GM23338 (cell line): ENCODE measurements around the gene SUMO4. TPM values are rescaled to one million over a fixed set of nuclear protein-coding genes. Genes with fewer than 3 reads are reported as not detected.

Experiments used
- ATAC-seq: fragments of 200-7000 bp; cut with Tn5 transposase; 3 replicates; pipeline ENCODE4 v1.9.1; 2020
- DNase-seq: peaks from one replicate; pipeline ENCODE4 v3.0.0-alpha.2; 2015; ENCODE audit warnings: low spot score
- H2AFZ ChIP-seq: fragments of 200-600 bp; sonication (generic); 2 replicates; pipeline ENCODE4 v1.8.0; 2016; ENCODE audit warnings: antibody characterized with exemption, mild to moderate bottlenecking, moderate library complexity
- H3F3A ChIP-seq: fragments of 200-600 bp; sonication (generic); replicated peaks from 2 replicates; pipeline ENCODE4 v1.8.0; 2017; ENCODE audit warnings: antibody characterized with exemption, mixed run types, low read depth
- H3K27ac ChIP-seq: fragments of 200-600 bp; sonication (generic); 2 replicates; pipeline ENCODE4 v1.6.1; 2016; ENCODE audit warnings: low read depth
- H3K27me3 ChIP-seq: fragments of 200-600 bp; sonication (generic); 2 replicates; pipeline ENCODE4 v1.8.0; 2016; ENCODE audit warnings: mild to moderate bottlenecking, mixed run types, moderate library complexity; ENCODE audit not compliant: insufficient read depth
- H3K36me3 ChIP-seq: fragments of 200-600 bp; sonication (generic); 2 replicates; pipeline ENCODE4 v1.8.0; 2016; ENCODE audit warnings: mild to moderate bottlenecking; ENCODE audit not compliant: insufficient read depth
- H3K4me1 ChIP-seq: fragments of 200-600 bp; sonication (generic); 2 replicates; pipeline ENCODE4 v1.8.0; 2016; ENCODE audit warnings: mild to moderate bottlenecking, moderate library complexity; ENCODE audit not compliant: insufficient read depth
- H3K4me2 ChIP-seq: fragments of 200-600 bp; sonication (generic); 2 replicates; pipeline ENCODE4 v1.7.1; 2017; ENCODE audit warnings: mixed run types
- H3K4me3 ChIP-seq: fragments of 200-600 bp; sonication (generic); 2 replicates; pipeline ENCODE4 v1.6.1; 2016; ENCODE audit warnings: mixed run types
- H3K79me2 ChIP-seq: fragments of 200-600 bp; sonication (generic); replicated peaks from 2 replicates; pipeline ENCODE4 v1.8.0; 2017; ENCODE audit warnings: mild to moderate bottlenecking; ENCODE audit not compliant: insufficient read depth
- H3K9me2 ChIP-seq: fragments of 200-600 bp; sonication (generic); 2 replicates; pipeline ENCODE4 v1.8.0; 2017; ENCODE audit not compliant: insufficient read depth
- H4K20me1 ChIP-seq: fragments of 200-600 bp; sonication (generic); replicated peaks from 2 replicates; pipeline ENCODE4 v1.8.0; 2017; ENCODE audit warnings: mild to moderate bottlenecking; ENCODE audit not compliant: insufficient read depth
- H3K27ac Mint-ChIP-seq: 2 replicates; pipeline ENCODE4 v1.8.0; 2020; ENCODE audit warnings: inconsistent platforms, mild to moderate bottlenecking, moderate library complexity, mixed read lengths
- H3K27me3 Mint-ChIP-seq: 3 replicates; pipeline ENCODE4 v1.8.0; 2022; ENCODE audit warnings: low read depth, mild to moderate bottlenecking, moderate library complexity, mixed read lengths, inconsistent platforms; ENCODE audit not compliant: insufficient read depth, poor library complexity
- H3K36me3 Mint-ChIP-seq: 3 replicates; pipeline ENCODE4 v1.8.0; 2021; ENCODE audit warnings: low read depth, mild to moderate bottlenecking, inconsistent platforms, moderate library complexity, mixed read lengths
- H3K4me1 Mint-ChIP-seq: 3 replicates; pipeline ENCODE4 v1.8.0; 2020; ENCODE audit warnings: mild to moderate bottlenecking, inconsistent platforms, mixed read lengths
- H3K4me3 Mint-ChIP-seq: 3 replicates; pipeline ENCODE4 v1.8.0; 2021; ENCODE audit warnings: moderate library complexity, mild to moderate bottlenecking, inconsistent platforms, mixed read lengths
- H3K9me3 Mint-ChIP-seq: 3 replicates; pipeline ENCODE4 v1.8.0; 2020; ENCODE audit warnings: moderate library complexity, mild to moderate bottlenecking, inconsistent platforms, mixed read lengths
- CREB1 ChIP-seq: fragments of 250-450 bp; sonication (Bioruptor Pico); IDR thresholded peaks from 2 replicates; pipeline ENCODE4 v1.5.0; 2020; ENCODE audit warnings: low read depth, mild to moderate bottlenecking, moderate library complexity
- EZH2 ChIP-seq: fragments of 200-600 bp; sonication (generic); IDR thresholded peaks from one replicate; pipeline ENCODE4 v1.8.0; 2017; ENCODE audit warnings: antibody characterized with exemption, mild to moderate bottlenecking, low read depth; ENCODE audit not compliant: unreplicated experiment
- EZH2phosphoT487 ChIP-seq: fragments of 200-600 bp; sonication (generic); IDR thresholded peaks from one replicate; pipeline ENCODE4 v1.8.1; 2018; ENCODE audit warnings: antibody characterized with exemption; ENCODE audit not compliant: unreplicated experiment
- JUNB ChIP-seq: IDR thresholded peaks from one replicate; pipeline ENCODE4 v1.6.1; 2016; ENCODE audit warnings: antibody characterized with exemption; ENCODE audit not compliant: unreplicated experiment
- NANOG ChIP-seq: IDR thresholded peaks from 2 replicates; pipeline ENCODE4 v1.6.1; 2016; ENCODE audit warnings: antibody characterized with exemption, borderline replicate concordance
- POLR2AphosphoS5 ChIP-seq: IDR thresholded peaks from 2 replicates; pipeline ENCODE4 v1.6.1; 2016; ENCODE audit warnings: antibody characterized with exemption, low read depth
- STAT1 ChIP-seq: IDR thresholded peaks from one replicate; pipeline ENCODE4 v1.6.1; 2016; ENCODE audit warnings: antibody characterized with exemption; ENCODE audit not compliant: unreplicated experiment
- ZNF114 ChIP-seq: fragments of 250-450 bp; sonication (Bioruptor Pico); IDR thresholded peaks from 2 replicates; pipeline ENCODE4 v1.5.0; 2020; ENCODE audit warnings: mild to moderate bottlenecking, moderate library complexity
- ZNF331 ChIP-seq: fragments of 250-450 bp; sonication (Bioruptor Pico); IDR thresholded peaks from 2 replicates; pipeline ENCODE4 v1.5.0; 2020; ENCODE audit warnings: low read depth, mild to moderate bottlenecking, moderate library complexity
- polyA plus RNA-seq: library from polyadenylated mRNA; unstranded; fragments of >200 nt; fragmentation: Nextera tagmentation; extraction: Ambion mirVana; gene quantifications from 2 replicates; pipeline ENCODE4 v1.2.1, GENCODE V29; 2016
- total RNA-seq: library from RNA; depleted of rRNA; stranded (reverse); fragments of >200 nt; shearing (Covaris generic); gene quantifications from 2 replicates; pipeline ENCODE4 v1.2.3, GENCODE V29; 2014
- TF ChIP-seq, protein P1 (sequence below): IDR thresholded peaks from 2 replicates; pipeline ENCODE4 v1.6.1; 2016; ENCODE audit warnings: antibody characterized with exemption
- TF ChIP-seq, protein P2 (sequence below), 2 experiments: fragments of 200-600 bp in 1 of 2; sonication (generic) in 1 of 2; conservative IDR thresholded peaks; 2 replicates each; pipeline versions ENCODE4 v1.5.1 to v1.6.1; 2016 to 2017; ENCODE audit warnings: antibody characterized with exemption in 2 of 2, low read depth in 2 of 2, mild to moderate bottlenecking in 2 of 2, moderate library complexity in 1 of 2
- TF ChIP-seq, protein P3 (sequence below): IDR thresholded peaks from one replicate; pipeline ENCODE4 v1.6.1; 2018; ENCODE audit warnings: antibody characterized with exemption; ENCODE audit not compliant: unreplicated experiment
- TF ChIP-seq, protein P4 (sequence below): fragments of 250-450 bp; sonication (Bioruptor Pico); IDR thresholded peaks from 2 replicates; pipeline ENCODE4 v1.5.0; 2020; ENCODE audit warnings: mild to moderate bottlenecking, moderate library complexity

SUMO4 gene
- total and polyA plus RNA-seq, 2 experiments from 2014 or later = 1.9 to 2.1 TPM

DNA sequence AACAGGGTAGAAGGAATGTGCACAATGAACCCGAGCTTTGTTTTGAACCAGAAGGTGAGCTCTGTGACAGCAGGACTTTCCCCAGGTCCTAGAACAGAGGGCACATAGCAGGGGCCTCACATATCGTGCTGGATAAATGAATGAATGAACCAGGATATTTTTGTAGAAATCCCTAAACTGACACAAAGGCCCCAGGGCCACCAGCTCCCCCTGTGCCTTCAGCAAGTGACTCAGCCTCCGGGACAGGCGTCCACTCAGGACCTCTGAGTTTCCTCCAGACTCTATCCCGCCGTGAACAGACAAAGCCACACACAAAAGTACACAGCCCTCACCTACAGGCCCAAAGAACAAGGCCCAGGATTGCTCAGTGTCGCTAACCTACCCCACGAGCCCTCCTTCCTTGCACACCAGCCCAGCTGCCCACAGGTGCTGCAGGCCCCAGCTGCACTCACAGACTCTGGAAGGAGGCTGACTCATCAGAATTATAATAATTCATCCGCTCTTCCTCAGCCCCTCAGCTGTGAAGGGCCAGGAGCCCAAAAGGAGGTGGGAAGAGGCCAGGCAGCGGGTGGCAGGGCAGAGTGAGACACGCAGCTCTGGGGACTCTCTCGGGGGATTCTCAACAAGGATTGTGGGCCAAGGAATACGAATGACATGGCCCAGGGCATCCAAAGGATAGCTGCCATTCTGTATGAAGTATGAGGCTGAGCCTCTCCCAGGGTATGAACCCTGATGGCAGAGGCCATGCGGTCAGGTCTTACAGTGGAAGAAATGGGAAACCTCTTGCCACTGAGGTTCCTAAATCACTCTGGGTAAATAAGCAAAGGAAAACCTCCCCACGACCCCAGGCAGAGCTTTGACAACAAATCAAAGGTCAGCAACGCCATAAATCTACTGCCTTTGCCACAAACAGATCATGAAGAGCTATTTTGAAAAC is 40.9 kb downstream of the SUMO4 start:
- Histone ChIP-seq H3K4me1 (no peaks in the 10 kb centered on the region), H2AFZ (peak overlapping the region; percentile 80), H3K4me2 (no peak overlapping the region), H4K20me1 (no peaks in the 10 kb centered on the region), H3K27ac (no peak overlapping the region), H3K27me3 (no peaks in the 10 kb centered on the region), H3K36me3 (no peaks in the 10 kb centered on the region), H3K79me2 (no peaks in the 10 kb centered on the region), H3K9me2 (no peaks in the 10 kb centered on the region), H3F3A (no peaks in the 10 kb centered on the region), H3K4me3 (no peak overlapping the region)
- H3K4me3 Mint-ChIP-seq = no peak overlapping the region
- TF ChIP-seq, protein P1, sequence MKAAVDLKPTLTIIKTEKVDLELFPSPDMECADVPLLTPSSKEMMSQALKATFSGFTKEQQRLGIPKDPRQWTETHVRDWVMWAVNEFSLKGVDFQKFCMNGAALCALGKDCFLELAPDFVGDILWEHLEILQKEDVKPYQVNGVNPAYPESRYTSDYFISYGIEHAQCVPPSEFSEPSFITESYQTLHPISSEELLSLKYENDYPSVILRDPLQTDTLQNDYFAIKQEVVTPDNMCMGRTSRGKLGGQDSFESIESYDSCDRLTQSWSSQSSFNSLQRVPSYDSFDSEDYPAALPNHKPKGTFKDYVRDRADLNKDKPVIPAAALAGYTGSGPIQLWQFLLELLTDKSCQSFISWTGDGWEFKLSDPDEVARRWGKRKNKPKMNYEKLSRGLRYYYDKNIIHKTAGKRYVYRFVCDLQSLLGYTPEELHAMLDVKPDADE = no peak
- no peak for TF ChIP-seq ZNF114
- TF ChIP-seq, protein P2, sequence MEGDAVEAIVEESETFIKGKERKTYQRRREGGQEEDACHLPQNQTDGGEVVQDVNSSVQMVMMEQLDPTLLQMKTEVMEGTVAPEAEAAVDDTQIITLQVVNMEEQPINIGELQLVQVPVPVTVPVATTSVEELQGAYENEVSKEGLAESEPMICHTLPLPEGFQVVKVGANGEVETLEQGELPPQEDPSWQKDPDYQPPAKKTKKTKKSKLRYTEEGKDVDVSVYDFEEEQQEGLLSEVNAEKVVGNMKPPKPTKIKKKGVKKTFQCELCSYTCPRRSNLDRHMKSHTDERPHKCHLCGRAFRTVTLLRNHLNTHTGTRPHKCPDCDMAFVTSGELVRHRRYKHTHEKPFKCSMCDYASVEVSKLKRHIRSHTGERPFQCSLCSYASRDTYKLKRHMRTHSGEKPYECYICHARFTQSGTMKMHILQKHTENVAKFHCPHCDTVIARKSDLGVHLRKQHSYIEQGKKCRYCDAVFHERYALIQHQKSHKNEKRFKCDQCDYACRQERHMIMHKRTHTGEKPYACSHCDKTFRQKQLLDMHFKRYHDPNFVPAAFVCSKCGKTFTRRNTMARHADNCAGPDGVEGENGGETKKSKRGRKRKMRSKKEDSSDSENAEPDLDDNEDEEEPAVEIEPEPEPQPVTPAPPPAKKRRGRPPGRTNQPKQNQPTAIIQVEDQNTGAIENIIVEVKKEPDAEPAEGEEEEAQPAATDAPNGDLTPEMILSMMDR (conservative IDR thresholded peaks at IDR 0.05; ENCODE audit: low read depth in 2 of 2) = no peak
- TF ChIP-seq, protein P3, sequence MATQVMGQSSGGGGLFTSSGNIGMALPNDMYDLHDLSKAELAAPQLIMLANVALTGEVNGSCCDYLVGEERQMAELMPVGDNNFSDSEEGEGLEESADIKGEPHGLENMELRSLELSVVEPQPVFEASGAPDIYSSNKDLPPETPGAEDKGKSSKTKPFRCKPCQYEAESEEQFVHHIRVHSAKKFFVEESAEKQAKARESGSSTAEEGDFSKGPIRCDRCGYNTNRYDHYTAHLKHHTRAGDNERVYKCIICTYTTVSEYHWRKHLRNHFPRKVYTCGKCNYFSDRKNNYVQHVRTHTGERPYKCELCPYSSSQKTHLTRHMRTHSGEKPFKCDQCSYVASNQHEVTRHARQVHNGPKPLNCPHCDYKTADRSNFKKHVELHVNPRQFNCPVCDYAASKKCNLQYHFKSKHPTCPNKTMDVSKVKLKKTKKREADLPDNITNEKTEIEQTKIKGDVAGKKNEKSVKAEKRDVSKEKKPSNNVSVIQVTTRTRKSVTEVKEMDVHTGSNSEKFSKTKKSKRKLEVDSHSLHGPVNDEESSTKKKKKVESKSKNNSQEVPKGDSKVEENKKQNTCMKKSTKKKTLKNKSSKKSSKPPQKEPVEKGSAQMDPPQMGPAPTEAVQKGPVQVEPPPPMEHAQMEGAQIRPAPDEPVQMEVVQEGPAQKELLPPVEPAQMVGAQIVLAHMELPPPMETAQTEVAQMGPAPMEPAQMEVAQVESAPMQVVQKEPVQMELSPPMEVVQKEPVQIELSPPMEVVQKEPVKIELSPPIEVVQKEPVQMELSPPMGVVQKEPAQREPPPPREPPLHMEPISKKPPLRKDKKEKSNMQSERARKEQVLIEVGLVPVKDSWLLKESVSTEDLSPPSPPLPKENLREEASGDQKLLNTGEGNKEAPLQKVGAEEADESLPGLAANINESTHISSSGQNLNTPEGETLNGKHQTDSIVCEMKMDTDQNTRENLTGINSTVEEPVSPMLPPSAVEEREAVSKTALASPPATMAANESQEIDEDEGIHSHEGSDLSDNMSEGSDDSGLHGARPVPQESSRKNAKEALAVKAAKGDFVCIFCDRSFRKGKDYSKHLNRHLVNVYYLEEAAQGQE = no peak
- TF ChIP-seq, protein P4, sequence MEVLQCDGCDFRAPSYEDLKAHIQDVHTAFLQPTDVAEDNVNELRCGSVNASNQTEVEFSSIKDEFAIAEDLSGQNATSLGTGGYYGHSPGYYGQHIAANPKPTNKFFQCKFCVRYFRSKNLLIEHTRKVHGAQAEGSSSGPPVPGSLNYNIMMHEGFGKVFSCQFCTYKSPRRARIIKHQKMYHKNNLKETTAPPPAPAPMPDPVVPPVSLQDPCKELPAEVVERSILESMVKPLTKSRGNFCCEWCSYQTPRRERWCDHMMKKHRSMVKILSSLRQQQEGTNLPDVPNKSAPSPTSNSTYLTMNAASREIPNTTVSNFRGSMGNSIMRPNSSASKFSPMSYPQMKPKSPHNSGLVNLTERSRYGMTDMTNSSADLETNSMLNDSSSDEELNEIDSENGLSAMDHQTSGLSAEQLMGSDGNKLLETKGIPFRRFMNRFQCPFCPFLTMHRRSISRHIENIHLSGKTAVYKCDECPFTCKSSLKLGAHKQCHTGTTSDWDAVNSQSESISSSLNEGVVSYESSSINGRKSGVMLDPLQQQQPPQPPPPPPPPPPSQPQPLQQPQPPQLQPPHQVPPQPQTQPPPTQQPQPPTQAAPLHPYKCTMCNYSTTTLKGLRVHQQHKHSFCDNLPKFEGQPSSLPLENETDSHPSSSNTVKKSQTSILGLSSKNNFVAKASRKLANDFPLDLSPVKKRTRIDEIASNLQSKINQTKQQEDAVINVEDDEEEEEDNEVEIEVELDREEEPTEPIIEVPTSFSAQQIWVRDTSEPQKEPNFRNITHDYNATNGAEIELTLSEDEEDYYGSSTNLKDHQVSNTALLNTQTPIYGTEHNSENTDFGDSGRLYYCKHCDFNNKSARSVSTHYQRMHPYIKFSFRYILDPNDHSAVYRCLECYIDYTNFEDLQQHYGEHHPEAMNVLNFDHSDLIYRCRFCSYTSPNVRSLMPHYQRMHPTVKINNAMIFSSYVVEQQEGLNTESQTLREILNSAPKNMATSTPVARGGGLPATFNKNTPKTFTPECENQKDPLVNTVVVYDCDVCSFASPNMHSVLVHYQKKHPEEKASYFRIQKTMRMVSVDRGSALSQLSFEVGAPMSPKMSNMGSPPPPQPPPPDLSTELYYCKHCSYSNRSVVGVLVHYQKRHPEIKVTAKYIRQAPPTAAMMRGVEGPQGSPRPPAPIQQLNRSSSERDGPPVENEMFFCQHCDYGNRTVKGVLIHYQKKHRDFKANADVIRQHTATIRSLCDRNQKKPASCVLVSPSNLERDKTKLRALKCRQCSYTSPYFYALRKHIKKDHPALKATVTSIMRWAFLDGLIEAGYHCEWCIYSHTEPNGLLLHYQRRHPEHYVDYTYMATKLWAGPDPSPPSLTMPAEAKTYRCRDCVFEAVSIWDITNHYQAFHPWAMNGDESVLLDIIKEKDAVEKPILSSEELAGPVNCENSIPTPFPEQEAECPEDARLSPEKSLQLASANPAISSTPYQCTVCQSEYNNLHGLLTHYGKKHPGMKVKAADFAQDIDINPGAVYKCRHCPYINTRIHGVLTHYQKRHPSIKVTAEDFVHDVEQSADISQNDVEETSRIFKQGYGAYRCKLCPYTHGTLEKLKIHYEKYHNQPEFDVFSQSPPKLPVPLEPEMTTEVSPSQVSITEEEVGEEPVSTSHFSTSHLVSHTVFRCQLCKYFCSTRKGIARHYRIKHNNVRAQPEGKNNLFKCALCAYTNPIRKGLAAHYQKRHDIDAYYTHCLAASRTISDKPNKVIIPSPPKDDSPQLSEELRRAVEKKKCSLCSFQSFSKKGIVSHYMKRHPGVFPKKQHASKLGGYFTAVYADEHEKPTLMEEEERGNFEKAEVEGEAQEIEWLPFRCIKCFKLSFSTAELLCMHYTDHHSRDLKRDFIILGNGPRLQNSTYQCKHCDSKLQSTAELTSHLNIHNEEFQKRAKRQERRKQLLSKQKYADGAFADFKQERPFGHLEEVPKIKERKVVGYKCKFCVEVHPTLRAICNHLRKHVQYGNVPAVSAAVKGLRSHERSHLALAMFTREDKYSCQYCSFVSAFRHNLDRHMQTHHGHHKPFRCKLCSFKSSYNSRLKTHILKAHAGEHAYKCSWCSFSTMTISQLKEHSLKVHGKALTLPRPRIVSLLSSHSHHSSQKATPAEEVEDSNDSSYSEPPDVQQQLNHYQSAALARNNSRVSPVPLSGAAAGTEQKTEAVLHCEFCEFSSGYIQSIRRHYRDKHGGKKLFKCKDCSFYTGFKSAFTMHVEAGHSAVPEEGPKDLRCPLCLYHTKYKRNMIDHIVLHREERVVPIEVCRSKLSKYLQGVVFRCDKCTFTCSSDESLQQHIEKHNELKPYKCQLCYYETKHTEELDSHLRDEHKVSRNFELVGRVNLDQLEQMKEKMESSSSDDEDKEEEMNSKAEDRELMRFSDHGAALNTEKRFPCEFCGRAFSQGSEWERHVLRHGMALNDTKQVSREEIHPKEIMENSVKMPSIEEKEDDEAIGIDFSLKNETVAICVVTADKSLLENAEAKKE (CRISPR knock-in tag) = no peak
- TF ChIP-seq STAT1 = no peak
- TF ChIP-seq EZH2phosphoT487 = no peak
- no peak for TF ChIP-seq JUNB
- no peak for TF ChIP-seq POLR2AphosphoS5
- TF ChIP-seq NANOG = no peak
- TF ChIP-seq CREB1 (CRISPR knock-in tag) = no peak
- no peak for TF ChIP-seq ZNF331 (CRISPR knock-in tag)
- no peak for TF ChIP-seq EZH2
- H3K27me3 Mint-ChIP-seq = peaks cover 9% of the 10 kb centered on the region
- peaks cover 11% of the 10 kb centered on the region for H3K4me1 Mint-ChIP-seq
- DNase-seq (no peak), ATAC-seq (peak; percentile 44; the same call in 2 of the 3 replicates)
- no peaks in the 10 kb centered on the region for H3K9me3 Mint-ChIP-seq
- H3K36me3 Mint-ChIP-seq = no peaks in the 10 kb centered on the region
- H3K27ac Mint-ChIP-seq = no peak overlapping the region
